ENCODE results near the gene KCTD11.
"Not testable (repeated sequence)": the region's sequence is repeated elsewhere in the genome, so short reads cannot be mapped to it uniquely, and the experiment has no call there.

The KCTD11 gene

GRCh38 chr17:7332600-7333069 lies 19.3 kb upstream of the KCTD11 start:
- WGBS, 2 donors (ENCODE audit: extremely low coverage in 2 of 2, insufficient read length in 2 of 2, insufficient replicate concordance in 1 of 2): no CpG with 5 or more reads among the region's 14 CpGs

GRCh38 chr17:7334938-7335538 lies 16.9 kb upstream of the KCTD11 start:
- no peak overlapping the region for H3K4me3 ChIP-seq (ENCODE audit: low read length in 2 of 2)
- peaks cover 10 to 20% of the 10 kb centered on the region in 2 donors for H3K4me1 ChIP-seq (ENCODE audit: control insufficient read depth in 2 of 2, insufficient read depth in 1 of 2, low read depth in 1 of 2, low read length in 2 of 2)
- no peaks in the 10 kb centered on the region for H3K27me3 ChIP-seq (ENCODE audit: control insufficient read depth in 3 of 3, insufficient read depth in 3 of 3, low read depth in 1 of 3, low read length in 3 of 3)
- no peak overlapping the region for H2BK120ac ChIP-seq (ENCODE audit: low read depth, low read length)
- no peak overlapping the region for H2BK12ac ChIP-seq (ENCODE audit: low read length)
- no peaks in the 10 kb centered on the region for H3K36me3 ChIP-seq (replicated peaks in 1 of 2; ENCODE audit: control insufficient read depth in 2 of 2, insufficient read depth in 2 of 2, low read length in 2 of 2)
- H3K4me2 ChIP-seq (ENCODE audit: insufficient read depth, low read length, poor library complexity, severe bottlenecking): no peak overlapping the region
- peak overlapping the region; percentile 60 for H3K9ac ChIP-seq (ENCODE audit: low read depth, low read length, poor library complexity)
- peak overlapping the region; percentile 44 for H3K4ac ChIP-seq (ENCODE audit: low read length)
- peak overlapping the region; percentile 27 for H3K18ac ChIP-seq (ENCODE audit: low read length)
- H3K27ac ChIP-seq (replicated peaks; ENCODE audit: low read length): no peak overlapping the region
- H2AFZ ChIP-seq (ENCODE audit: low read length): peak overlapping the region; percentile 6
- WGBS, 2 donors (ENCODE audit: extremely low coverage in 2 of 2, insufficient read length in 2 of 2, insufficient replicate concordance in 1 of 2): no CpG with 5 or more reads among the region's 3 CpGs
- no peak for DNase-seq (ENCODE audit: low spot score)
- no peak overlapping the region for H3K14ac ChIP-seq (ENCODE audit: low read length)
- no peak overlapping the region for H2BK5ac ChIP-seq (ENCODE audit: low read length)
- no peaks in the 10 kb centered on the region for H3K9me3 ChIP-seq (replicated peaks in 1 of 2; ENCODE audit: control insufficient read depth in 2 of 2, insufficient read depth in 1 of 2, low read depth in 1 of 2, low read length in 2 of 2)
- H2BK15ac ChIP-seq (ENCODE audit: low read length): peak overlapping the region; percentile 19
- H4K91ac ChIP-seq (ENCODE audit: low read depth, low read length, poor library complexity): no peak overlapping the region
- no peak overlapping the region for H4K8ac ChIP-seq (ENCODE audit: low read depth, low read length)
- H2AK5ac ChIP-seq (ENCODE audit: low read depth, low read length): peak overlapping the region; percentile 49
- no peaks in the 10 kb centered on the region for H3K79me1 ChIP-seq (ENCODE audit: low read depth, low read length)
- peak overlapping the region; percentile 45 for H3K23ac ChIP-seq (ENCODE audit: low read depth, low read length, poor library complexity)

More at GRCh38 chr17:7332600-7333069, 19.3 kb upstream of the KCTD11 start:
- H3K9me3 ChIP-seq (replicated peaks in 1 of 2; ENCODE audit: control insufficient read depth in 2 of 2, insufficient read depth in 1 of 2, low read depth in 1 of 2, low read length in 2 of 2); DNase-seq (ENCODE audit: low spot score); H3K79me1 ChIP-seq (ENCODE audit: low read depth, low read length); H3K27me3 ChIP-seq (ENCODE audit: control insufficient read depth in 3 of 3, insufficient read depth in 3 of 3, low read depth in 1 of 3, low read length in 3 of 3); H2BK120ac ChIP-seq (ENCODE audit: low read depth, low read length); H2BK15ac ChIP-seq (ENCODE audit: low read length); H3K4ac ChIP-seq (ENCODE audit: low read length); H2AK5ac ChIP-seq (ENCODE audit: low read depth, low read length); H4K91ac ChIP-seq (ENCODE audit: low read depth, low read length, poor library complexity); H2BK5ac ChIP-seq (ENCODE audit: low read length); H3K27ac ChIP-seq (replicated peaks; ENCODE audit: low read length); H3K4me3 ChIP-seq (ENCODE audit: low read length in 2 of 2); H3K9ac ChIP-seq (ENCODE audit: low read depth, low read length, poor library complexity); H2BK12ac ChIP-seq (ENCODE audit: low read length); H3K23ac ChIP-seq (ENCODE audit: low read depth, low read length, poor library complexity); H3K36me3 ChIP-seq (replicated peaks in 1 of 2; ENCODE audit: control insufficient read depth in 2 of 2, insufficient read depth in 2 of 2, low read length in 2 of 2); H3K18ac ChIP-seq (ENCODE audit: low read length); H2AFZ ChIP-seq (ENCODE audit: low read length); H3K14ac ChIP-seq (ENCODE audit: low read length); H4K8ac ChIP-seq (ENCODE audit: low read depth, low read length); H3K4me2 ChIP-seq (ENCODE audit: insufficient read depth, low read length, poor library complexity, severe bottlenecking): not testable (repeated sequence)
- peaks cover 17 to 28% of the 10 kb centered on the region in 2 donors for H3K4me1 ChIP-seq (ENCODE audit: control insufficient read depth in 2 of 2, insufficient read depth in 1 of 2, low read depth in 1 of 2, low read length in 2 of 2)

DNA sequence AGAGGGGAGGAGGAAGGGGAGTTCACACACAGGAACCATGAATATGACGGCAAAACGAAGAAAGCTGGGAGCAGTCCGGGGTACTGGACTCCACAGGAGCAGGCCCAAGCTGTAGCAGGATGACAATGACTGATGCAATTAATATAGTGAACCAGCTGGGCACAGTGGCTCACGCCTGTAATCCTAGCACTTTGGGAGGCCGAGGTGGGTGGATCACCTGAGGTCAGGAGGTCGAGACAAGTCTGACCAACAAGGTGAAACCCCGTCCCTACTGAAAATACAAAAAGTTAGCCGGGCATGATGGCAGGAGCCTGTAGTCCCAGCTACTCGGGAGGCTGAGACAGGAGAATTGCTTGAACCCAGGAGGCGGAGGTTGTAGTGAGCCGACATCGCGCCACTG lies 16.2 kb upstream of the KCTD11 start:
- H3K4me3 ChIP-seq (ENCODE audit: low read length in 2 of 2); H3K9me3 ChIP-seq (replicated peaks in 1 of 2; ENCODE audit: control insufficient read depth in 2 of 2, insufficient read depth in 1 of 2, low read depth in 1 of 2, low read length in 2 of 2); H3K18ac ChIP-seq (ENCODE audit: low read length); H3K23ac ChIP-seq (ENCODE audit: low read depth, low read length, poor library complexity); H4K8ac ChIP-seq (ENCODE audit: low read depth, low read length); H3K9ac ChIP-seq (ENCODE audit: low read depth, low read length, poor library complexity); DNase-seq (ENCODE audit: low spot score); H3K36me3 ChIP-seq (replicated peaks in 1 of 2; ENCODE audit: control insufficient read depth in 2 of 2, insufficient read depth in 2 of 2, low read length in 2 of 2); H3K27me3 ChIP-seq (ENCODE audit: control insufficient read depth in 3 of 3, insufficient read depth in 3 of 3, low read depth in 1 of 3, low read length in 3 of 3); H3K79me1 ChIP-seq (ENCODE audit: low read depth, low read length); H3K27ac ChIP-seq (replicated peaks; ENCODE audit: low read length); H3K4ac ChIP-seq (ENCODE audit: low read length); H3K14ac ChIP-seq (ENCODE audit: low read length); H2BK5ac ChIP-seq (ENCODE audit: low read length); H3K4me2 ChIP-seq (ENCODE audit: insufficient read depth, low read length, poor library complexity, severe bottlenecking); H2BK15ac ChIP-seq (ENCODE audit: low read length); H2BK12ac ChIP-seq (ENCODE audit: low read length); H2AK5ac ChIP-seq (ENCODE audit: low read depth, low read length); H2BK120ac ChIP-seq (ENCODE audit: low read depth, low read length): not testable (repeated sequence)
- Histone ChIP-seq H2AFZ (ENCODE audit: low read length) (peak overlapping the region; percentile 6), H4K91ac (ENCODE audit: low read depth, low read length, poor library complexity) (peak overlapping the region; percentile 72), H3K4me1 (ENCODE audit: control insufficient read depth in 2 of 2, insufficient read depth in 1 of 2, low read depth in 1 of 2, low read length in 2 of 2) (peaks cover 6 to 15% of the 10 kb centered on the region in 2 donors)
- WGBS, 2 donors (ENCODE audit: extremely low coverage in 2 of 2, insufficient read length in 2 of 2, insufficient replicate concordance in 1 of 2): no CpG with 5 or more reads among the region's 13 CpGs

GRCh38 chr17:7336240-7337175 lies 15.5 kb upstream of the KCTD11 start, which contains the start of gene ACAP1:
TSS of gene ACAP1 (plus strand) at chr17:7336529. CDS start at chr17:7336735, 206 bp downstream.
- DNase-seq (ENCODE audit: low spot score): no peak
- no peak within 1 kb of the TSS for H2BK12ac ChIP-seq (ENCODE audit: low read length)
- peak within 1 kb of the TSS; percentile 77 for H2AFZ ChIP-seq (ENCODE audit: low read length)
- no peak within 1 kb of the TSS for H2BK120ac ChIP-seq (ENCODE audit: low read depth, low read length)
- peak within 1 kb of the TSS; percentile 19 for H2BK15ac ChIP-seq (ENCODE audit: low read length)
- peak within 1 kb of the TSS; percentile 72 for H4K91ac ChIP-seq (ENCODE audit: low read depth, low read length, poor library complexity)
- no peak within 1 kb of the TSS for H3K23ac ChIP-seq (ENCODE audit: low read depth, low read length, poor library complexity)
- no peak within 1 kb of the TSS for H3K27ac ChIP-seq (replicated peaks; ENCODE audit: low read length)
- no peak within 1 kb of the TSS for H3K4me2 ChIP-seq (ENCODE audit: insufficient read depth, low read length, poor library complexity, severe bottlenecking)
- H3K18ac ChIP-seq (ENCODE audit: low read length): peak within 1 kb of the TSS; percentile 68
- H3K4ac ChIP-seq (ENCODE audit: low read length): no peak within 1 kb of the TSS
- H3K14ac ChIP-seq (ENCODE audit: low read length): no peak within 1 kb of the TSS
- H3K9ac ChIP-seq (ENCODE audit: low read depth, low read length, poor library complexity): no peak within 1 kb of the TSS
- H2AK5ac ChIP-seq (ENCODE audit: low read depth, low read length): no peak within 1 kb of the TSS
- H3K9me3 ChIP-seq (replicated peaks in 1 of 2; ENCODE audit: control insufficient read depth in 2 of 2, insufficient read depth in 1 of 2, low read depth in 1 of 2, low read length in 2 of 2): no peaks in the 10 kb centered on the region
- peaks cover 4 to 12% of the 10 kb centered on the region in 2 donors for H3K4me1 ChIP-seq (ENCODE audit: control insufficient read depth in 2 of 2, insufficient read depth in 1 of 2, low read depth in 1 of 2, low read length in 2 of 2)
- no peaks in the 10 kb centered on the region for H3K79me1 ChIP-seq (ENCODE audit: low read depth, low read length)
- no CpG with 5 or more reads among the region's 17 CpGs for WGBS, 2 donors (ENCODE audit: extremely low coverage in 2 of 2, insufficient read length in 2 of 2, insufficient replicate concordance in 1 of 2)
- H3K36me3 ChIP-seq (replicated peaks in 1 of 2; ENCODE audit: control insufficient read depth in 2 of 2, insufficient read depth in 2 of 2, low read length in 2 of 2): no peaks in the 10 kb centered on the region
- no peak within 1 kb of the TSS for H3K4me3 ChIP-seq (ENCODE audit: low read length in 2 of 2)
- H2BK5ac ChIP-seq (ENCODE audit: low read length): no peak within 1 kb of the TSS
- no peaks in the 10 kb centered on the region for H3K27me3 ChIP-seq (ENCODE audit: control insufficient read depth in 3 of 3, insufficient read depth in 3 of 3, low read depth in 1 of 3, low read length in 3 of 3)
- no peak within 1 kb of the TSS for H4K8ac ChIP-seq (ENCODE audit: low read depth, low read length)
